RWPE2 (cell line): ENCODE data around the gene CFAP46.
A peak's percentile ranks its signal among the peaks of the same experiment; 100 is the strongest.

Experiments
- ATAC-seq: fragments of 200-7000 bp; cut with Tn5 transposase; 3 replicates; pipeline ENCODE4 v1.9.1; 2021; ENCODE audit warnings: low read depth
- DNase-seq: peaks from one replicate; pipeline ENCODE4 v3.0.0-alpha.2; 2020; ENCODE audit warnings: low spot score
- H3K27ac ChIP-seq: fragments of 450-650 bp; 2 replicates; pipeline ENCODE4 v1.5.1; 2017; ENCODE audit warnings: mild to moderate bottlenecking; ENCODE audit not compliant: poor library complexity, severe bottlenecking
- H3K27me3 ChIP-seq: fragments of 250-450 bp; sonication (Bioruptor Pico); 2 replicates; pipeline ENCODE4 v1.5.1; 2021; ENCODE audit warnings: mild to moderate bottlenecking, moderate library complexity; ENCODE audit not compliant: insufficient read depth, poor library complexity, severe bottlenecking
- H3K36me3 ChIP-seq: fragments of 250-450 bp; sonication (Bioruptor Pico); 2 replicates; pipeline ENCODE4 v1.5.1; 2020; ENCODE audit warnings: low read depth, mild to moderate bottlenecking, moderate library complexity
- H3K4me1 ChIP-seq: fragments of 250-450 bp; sonication (Bioruptor Pico); 2 replicates; pipeline ENCODE4 v1.5.1; 2021; ENCODE audit warnings: mild to moderate bottlenecking, moderate library complexity; ENCODE audit not compliant: insufficient read depth, poor library complexity, severe bottlenecking
- H3K4me3 ChIP-seq: fragments of 250-450 bp; sonication (Bioruptor Pico); 2 replicates; pipeline ENCODE4 v1.5.1; 2021; ENCODE audit warnings: mild to moderate bottlenecking, moderate library complexity; ENCODE audit not compliant: severe bottlenecking
- H3K9me3 ChIP-seq: fragments of 250-450 bp; sonication (Bioruptor Pico); 2 replicates; pipeline ENCODE4 v1.5.1; 2021; ENCODE audit warnings: mild to moderate bottlenecking, moderate library complexity; ENCODE audit not compliant: severe bottlenecking
- TF ChIP-seq, protein P1 (sequence below): fragments of 450-650 bp; IDR thresholded peaks from one replicate; pipeline ENCODE4 v1.5.1; 2017; ENCODE audit warnings: mild to moderate bottlenecking, moderate library complexity; ENCODE audit not compliant: poor library complexity, severe bottlenecking

Gene CFAP46

GRCh38 chr10:132850896-132851295 is 91.5 kb downstream of the CFAP46 start:
- no peaks in the 10 kb centered on the region for H3K36me3 ChIP-seq
- DNase-seq (peak; percentile 45), ATAC-seq (no peak)
- H3K27me3 ChIP-seq, result peaks cover 32% of the 10 kb centered on the region
- no peak overlapping the region for H3K27ac ChIP-seq
- TF ChIP-seq, protein P1, sequence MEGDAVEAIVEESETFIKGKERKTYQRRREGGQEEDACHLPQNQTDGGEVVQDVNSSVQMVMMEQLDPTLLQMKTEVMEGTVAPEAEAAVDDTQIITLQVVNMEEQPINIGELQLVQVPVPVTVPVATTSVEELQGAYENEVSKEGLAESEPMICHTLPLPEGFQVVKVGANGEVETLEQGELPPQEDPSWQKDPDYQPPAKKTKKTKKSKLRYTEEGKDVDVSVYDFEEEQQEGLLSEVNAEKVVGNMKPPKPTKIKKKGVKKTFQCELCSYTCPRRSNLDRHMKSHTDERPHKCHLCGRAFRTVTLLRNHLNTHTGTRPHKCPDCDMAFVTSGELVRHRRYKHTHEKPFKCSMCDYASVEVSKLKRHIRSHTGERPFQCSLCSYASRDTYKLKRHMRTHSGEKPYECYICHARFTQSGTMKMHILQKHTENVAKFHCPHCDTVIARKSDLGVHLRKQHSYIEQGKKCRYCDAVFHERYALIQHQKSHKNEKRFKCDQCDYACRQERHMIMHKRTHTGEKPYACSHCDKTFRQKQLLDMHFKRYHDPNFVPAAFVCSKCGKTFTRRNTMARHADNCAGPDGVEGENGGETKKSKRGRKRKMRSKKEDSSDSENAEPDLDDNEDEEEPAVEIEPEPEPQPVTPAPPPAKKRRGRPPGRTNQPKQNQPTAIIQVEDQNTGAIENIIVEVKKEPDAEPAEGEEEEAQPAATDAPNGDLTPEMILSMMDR, result no peak
- no peaks in the 10 kb centered on the region for H3K4me1 ChIP-seq
- no peak overlapping the region for H3K4me3 ChIP-seq
- H3K9me3 ChIP-seq, result no peaks in the 10 kb centered on the region

- Histone ChIP-seq H3K9me3 (no peaks in the 10 kb centered on the region), H3K27me3 (peaks cover 32% of the 10 kb centered on the region), H3K4me3 (no peak overlapping the region), H3K4me1 (no peaks in the 10 kb centered on the region), H3K27ac (no peak overlapping the region), H3K36me3 (no peaks in the 10 kb centered on the region)
- TF ChIP-seq, protein P1, result no peak
- DNase-seq (peak; percentile 51), ATAC-seq (no peak)
These were observed 92.1 kb downstream of the CFAP46 start for GRCh38 chr10:132850246-132850645.

DNA sequence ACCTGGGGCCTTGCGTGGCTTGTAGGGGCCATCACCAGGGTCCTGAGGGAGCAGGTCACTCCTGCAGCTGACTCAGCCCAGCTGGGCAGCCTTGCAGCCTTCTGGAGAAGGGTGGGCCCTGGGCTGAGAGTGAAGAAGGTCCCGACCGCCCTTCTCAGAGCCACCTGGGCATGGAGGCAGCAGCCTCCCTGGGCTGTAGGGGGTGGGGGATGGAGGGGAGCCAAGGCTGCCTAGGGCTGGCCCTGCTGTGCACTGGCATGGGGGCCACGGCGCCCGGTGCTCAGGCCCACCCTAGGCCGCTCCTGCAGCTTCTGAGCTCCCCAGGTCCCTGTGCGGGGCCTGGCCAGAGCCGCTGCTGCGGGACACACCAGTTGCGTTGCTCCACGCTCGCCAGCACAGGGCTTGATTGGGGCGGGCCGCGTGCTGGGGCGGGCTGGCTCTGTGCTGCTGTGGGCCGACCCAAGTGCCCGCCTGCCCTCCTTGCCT is 92.8 kb downstream of the CFAP46 start:
- H3K9me3 ChIP-seq, result no peaks in the 10 kb centered on the region
- TF ChIP-seq, protein P1, result no peak
- H3K27me3 ChIP-seq, result peaks cover 32% of the 10 kb centered on the region
- no peak overlapping the region for H3K27ac ChIP-seq
- H3K36me3 ChIP-seq, result no peaks in the 10 kb centered on the region
- DNase-seq (peak; percentile 38), ATAC-seq (no peak)
- no peaks in the 10 kb centered on the region for H3K4me1 ChIP-seq
- no peak overlapping the region for H3K4me3 ChIP-seq

GRCh38 chr10:132848951-132849545 is 93.3 kb downstream of the CFAP46 start:
- H3K27me3 ChIP-seq, result peaks cover 30% of the 10 kb centered on the region
- H3K36me3 ChIP-seq, result no peaks in the 10 kb centered on the region
- no peak overlapping the region for H3K27ac ChIP-seq
- DNase-seq (peak; percentile 43), ATAC-seq (no peak)
- TF ChIP-seq, protein P1, result no peak
- H3K9me3 ChIP-seq, result no peaks in the 10 kb centered on the region
- H3K4me3 ChIP-seq, result no peak overlapping the region
- H3K4me1 ChIP-seq, result no peaks in the 10 kb centered on the region

DNA sequence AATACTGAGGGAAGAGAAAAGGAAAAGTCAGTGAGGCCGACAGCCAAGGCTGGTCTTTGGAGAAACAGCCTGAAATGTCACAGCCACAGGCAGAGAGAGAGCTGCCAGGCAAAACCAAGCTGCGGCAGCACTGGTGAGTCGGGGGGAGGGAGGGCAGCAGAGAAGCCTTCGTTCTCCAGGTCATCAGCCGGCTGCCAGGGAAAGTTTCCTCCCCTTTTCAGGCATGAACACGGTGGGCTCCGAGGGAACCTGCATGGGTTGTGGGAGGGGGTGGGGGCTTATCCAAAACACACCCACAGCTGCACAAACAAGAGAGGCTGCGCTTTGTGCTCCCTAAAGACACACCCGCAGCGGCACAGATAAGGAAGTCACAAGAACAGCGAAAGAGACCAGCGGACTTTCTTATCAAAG is 94.1 kb downstream of the CFAP46 start:
- TF ChIP-seq, protein P1, result no peak
- H3K9me3 ChIP-seq, result no peaks in the 10 kb centered on the region
- H3K4me1 ChIP-seq, result no peaks in the 10 kb centered on the region
- peaks cover 29% of the 10 kb centered on the region for H3K27me3 ChIP-seq
- no peak for ATAC-seq
- no peaks in the 10 kb centered on the region for H3K36me3 ChIP-seq
- H3K4me3 ChIP-seq, result no peak overlapping the region
- DNase-seq, result peak; percentile 42
- no peak overlapping the region for H3K27ac ChIP-seq
